Measurements from ENCODE around the gene LTBP2. TPM values are rescaled to one million over a fixed set of nuclear protein-coding genes. Genes with fewer than 3 reads are reported as not detected.

The LTBP2 gene
- total and polyA plus RNA-seq, 2 experiments from 2014 or later: 73.5 to 456 TPM

DNA sequence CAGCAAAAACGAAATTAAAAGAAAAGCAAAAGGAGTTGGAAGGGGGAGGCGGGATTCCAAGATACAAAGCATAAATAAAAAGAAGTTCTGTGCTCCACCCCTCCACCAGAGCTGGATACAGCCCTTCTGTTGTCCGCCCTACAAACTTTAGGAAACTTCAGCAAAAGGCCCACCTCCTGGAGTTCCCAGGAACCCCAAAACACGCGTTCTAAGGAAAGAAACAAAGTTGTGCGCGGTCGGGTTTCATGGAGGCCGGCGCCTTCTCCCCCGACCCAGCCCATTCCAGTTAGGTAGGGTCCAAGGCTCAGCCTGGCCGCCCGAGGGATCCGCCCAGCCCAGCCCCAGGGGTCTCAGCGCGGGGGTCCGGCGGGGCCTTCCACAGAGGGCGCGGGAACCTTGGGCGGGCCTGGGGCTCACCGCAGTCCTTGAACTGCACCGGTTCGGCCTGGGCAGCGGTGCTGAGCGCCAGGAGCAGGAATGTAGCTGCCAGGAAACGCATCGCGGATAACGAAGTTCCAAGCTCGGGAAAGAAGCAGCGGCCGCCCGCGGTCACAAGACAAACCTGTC lies 119.2 kb downstream of the LTBP2 start, which contains the start of gene NPC2:
Gene NPC2, minus strand, starts transcription at position 530 of the 567 bp plus-strand sequence. Its CDS starts 31 bp downstream, at position 499.
- Histone ChIP-seq H3K27ac (peak within 1 kb of the TSS; percentile 67), H3K36me3 (ENCODE audit: low read depth) (no peaks in the 10 kb centered on the region), H3K9me2 (ENCODE audit: insufficient read depth) (no peaks in the 10 kb centered on the region), H3F3A (ENCODE audit: insufficient read depth) (peaks cover 50% of the 10 kb centered on the region), H3K9me3 (ENCODE audit: low read depth) (no peaks in the 10 kb centered on the region), H3K9ac (peak within 1 kb of the TSS; percentile 93), H3K27me3 (replicated peaks; ENCODE audit: insufficient read depth) (no peaks in the 10 kb centered on the region), H3K4me2 (ENCODE audit: unreplicated experiment) (peak within 1 kb of the TSS; percentile 99), H3K4me3 (peak within 1 kb of the TSS; percentile 99), H2AFZ (peak within 1 kb of the TSS; percentile 97), H3K4me1 (ENCODE audit: insufficient read depth) (peaks cover 25% of the 10 kb centered on the region), H3K79me2 (ENCODE audit: insufficient read depth) (peaks cover 12% of the 10 kb centered on the region), H4K20me1 (ENCODE audit: insufficient read depth) (no peaks in the 10 kb centered on the region)
- WGBS, 2 experiments (ENCODE audit: low coverage in 1 of 2, low lambda C conversion rate in 2 of 2, missing lambda C conversion rate in 2 of 2): 2% methylated on average over 35 of the region's 35 CpGs
- in situ Hi-C loops (cut with MboI): no loop called here
- no peak for TF ChIP-seq EZH2phosphoT487 (IDR thresholded peaks at IDR 0.05; ENCODE audit: insufficient read depth, low read depth)
- no peak for TF ChIP-seq EZH2 (IDR thresholded peaks at IDR 0.05; ENCODE audit: insufficient read depth, poor library complexity, severe bottlenecking)
- DNase-seq: peak; percentile 47

DNA sequence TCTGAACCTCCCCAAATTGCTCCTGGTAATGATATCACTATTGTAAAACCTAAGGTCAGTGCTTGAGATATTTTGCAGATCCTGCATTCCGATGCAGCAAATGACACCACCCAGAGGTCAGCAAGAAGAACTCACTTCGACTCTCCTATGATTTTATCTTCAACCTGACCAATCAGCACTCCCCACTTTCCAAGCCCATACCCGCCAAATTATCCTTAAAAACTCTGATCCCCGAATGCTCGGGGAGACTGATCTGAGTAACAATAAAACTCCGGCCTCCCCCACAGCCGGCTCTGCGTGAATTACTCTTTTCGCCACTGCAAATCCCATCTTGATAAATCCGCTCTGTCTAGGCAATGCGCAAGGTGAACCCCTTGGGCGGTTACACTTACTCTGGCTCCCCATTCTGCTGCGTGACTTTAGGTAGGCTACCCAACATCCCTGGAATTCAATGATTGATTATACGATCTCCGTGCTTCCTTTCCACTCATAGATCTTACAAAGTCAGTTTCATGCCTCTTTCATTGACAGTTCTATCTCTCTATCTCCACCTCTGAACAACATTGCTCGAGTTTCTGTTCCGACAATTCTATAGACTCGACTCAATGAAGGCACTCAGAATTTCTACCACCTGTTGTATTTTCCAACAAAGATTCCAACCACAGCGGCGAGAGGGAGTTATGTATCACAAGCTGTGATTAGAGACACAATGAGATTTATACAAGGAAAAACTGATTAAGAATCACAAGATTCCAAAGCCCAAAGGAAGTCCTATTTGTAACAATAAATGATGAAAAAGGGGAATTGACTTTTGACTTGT lies 119.9 kb downstream of the LTBP2 start:
- Histone ChIP-seq H3K4me2 (ENCODE audit: unreplicated experiment) (peak overlapping the region; percentile 99), H4K20me1 (ENCODE audit: insufficient read depth) (no peaks in the 10 kb centered on the region), H3K27ac (peak overlapping the region; percentile 67), H2AFZ (peak overlapping the region; percentile 93), H3F3A (ENCODE audit: insufficient read depth) (peaks cover 47% of the 10 kb centered on the region), H3K9me2 (ENCODE audit: insufficient read depth) (no peaks in the 10 kb centered on the region), H3K4me3 (peak overlapping the region; percentile 88), H3K4me1 (ENCODE audit: insufficient read depth) (peaks cover 26% of the 10 kb centered on the region), H3K79me2 (ENCODE audit: insufficient read depth) (peaks cover 12% of the 10 kb centered on the region), H3K9ac (peak overlapping the region; percentile 89), H3K27me3 (replicated peaks; ENCODE audit: insufficient read depth) (no peaks in the 10 kb centered on the region), H3K36me3 (ENCODE audit: low read depth) (no peaks in the 10 kb centered on the region), H3K9me3 (ENCODE audit: low read depth) (no peaks in the 10 kb centered on the region)
- in situ Hi-C loops (cut with MboI): no loop called here
- peak; percentile 64 for DNase-seq
- no peak for TF ChIP-seq EZH2 (IDR thresholded peaks at IDR 0.05; ENCODE audit: insufficient read depth, poor library complexity, severe bottlenecking)
- TF ChIP-seq EZH2phosphoT487 (IDR thresholded peaks at IDR 0.05; ENCODE audit: insufficient read depth, low read depth): no peak
- 2 to 4% methylated on average over 20 of the region's 20 CpGs for WGBS, 2 experiments (ENCODE audit: low coverage in 1 of 2, low lambda C conversion rate in 2 of 2, missing lambda C conversion rate in 2 of 2)

DNA sequence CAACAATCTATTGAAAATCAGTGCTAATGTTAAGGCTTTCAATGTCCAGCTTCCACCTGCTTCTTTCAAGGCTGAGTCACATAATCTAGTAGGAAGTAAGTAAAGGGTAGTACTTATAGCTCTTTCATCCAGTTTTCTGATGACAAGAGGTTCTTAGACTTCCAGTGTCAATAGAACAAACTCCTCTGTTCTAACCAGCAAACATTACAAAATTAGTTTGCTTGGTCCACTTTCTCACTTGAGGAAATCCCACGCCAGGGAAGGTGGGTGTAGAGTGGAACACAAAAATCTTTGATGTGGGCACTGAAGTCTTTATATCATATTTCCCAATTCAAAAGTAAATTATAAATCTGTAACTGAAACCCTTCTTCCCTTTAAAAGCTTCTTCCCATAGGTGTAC lies 121.6 kb downstream of the LTBP2 start:
- Histone ChIP-seq H3K27me3 (replicated peaks; ENCODE audit: insufficient read depth) (no peaks in the 10 kb centered on the region), H3K27ac (no peak overlapping the region), H3K9me3 (ENCODE audit: low read depth) (no peaks in the 10 kb centered on the region), H3K9ac (no peak overlapping the region), H4K20me1 (ENCODE audit: insufficient read depth) (no peaks in the 10 kb centered on the region), H3K4me2 (ENCODE audit: unreplicated experiment) (no peak overlapping the region), H3K9me2 (ENCODE audit: insufficient read depth) (no peaks in the 10 kb centered on the region), H3K4me3 (no peak overlapping the region), H3K79me2 (ENCODE audit: insufficient read depth) (peaks cover 12% of the 10 kb centered on the region), H2AFZ (no peak overlapping the region), H3F3A (ENCODE audit: insufficient read depth) (peaks cover 32% of the 10 kb centered on the region), H3K4me1 (ENCODE audit: insufficient read depth) (peaks cover 32% of the 10 kb centered on the region), H3K36me3 (ENCODE audit: low read depth) (no peaks in the 10 kb centered on the region)
- TF ChIP-seq EZH2phosphoT487 (IDR thresholded peaks at IDR 0.05; ENCODE audit: insufficient read depth, low read depth) (no peak), EZH2 (IDR thresholded peaks at IDR 0.05; ENCODE audit: insufficient read depth, poor library complexity, severe bottlenecking) (no peak)
- no peak for DNase-seq
- 96 to 97% methylated on average over 1 of the region's 1 CpG for WGBS, 2 experiments (ENCODE audit: low coverage in 1 of 2, low lambda C conversion rate in 2 of 2, missing lambda C conversion rate in 2 of 2)
- in situ Hi-C loops (cut with MboI): no loop called here

DNA sequence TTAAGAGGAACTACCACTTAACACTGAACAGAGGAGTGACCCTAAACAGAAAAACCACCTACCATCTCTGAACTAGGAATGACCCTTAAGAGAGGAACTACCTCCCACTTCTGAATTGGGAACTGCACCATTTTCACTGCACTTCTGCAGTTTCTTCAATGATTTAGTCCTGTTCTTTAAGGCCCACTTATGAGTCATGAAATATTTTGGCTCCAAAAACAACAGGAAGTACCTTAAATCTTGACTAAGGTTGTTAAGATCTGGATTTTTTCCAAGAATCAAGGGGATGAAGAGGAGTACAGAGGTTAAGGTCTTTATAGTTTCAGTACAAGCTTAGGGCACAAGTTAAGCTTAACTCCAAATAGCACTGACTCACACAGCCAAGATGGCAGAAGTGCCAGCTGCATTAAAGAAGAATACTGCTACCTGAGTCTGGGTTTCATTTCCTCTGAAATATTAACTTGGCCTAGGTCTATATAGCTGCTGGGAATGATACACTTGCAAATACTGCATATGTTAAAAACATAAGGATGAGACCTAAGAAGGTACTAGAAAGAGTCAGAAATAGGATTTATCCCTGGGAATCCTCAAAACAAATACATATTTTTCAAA lies 123.1 kb downstream of the LTBP2 start:
- Histone ChIP-seq H3K9me2 (ENCODE audit: insufficient read depth) (no peaks in the 10 kb centered on the region), H3K9me3 (ENCODE audit: low read depth) (no peaks in the 10 kb centered on the region), H4K20me1 (ENCODE audit: insufficient read depth) (no peaks in the 10 kb centered on the region), H3K4me3 (no peak overlapping the region), H3K27me3 (replicated peaks; ENCODE audit: insufficient read depth) (no peaks in the 10 kb centered on the region), H2AFZ (no peak overlapping the region), H3K27ac (peak overlapping the region; percentile 1; the same call in 1 of the 2 replicates), H3K36me3 (ENCODE audit: low read depth) (no peaks in the 10 kb centered on the region), H3K4me2 (ENCODE audit: unreplicated experiment) (peak overlapping the region; percentile 9), H3F3A (ENCODE audit: insufficient read depth) (peaks cover 22% of the 10 kb centered on the region), H3K9ac (no peak overlapping the region), H3K4me1 (ENCODE audit: insufficient read depth) (peaks cover 23% of the 10 kb centered on the region), H3K79me2 (ENCODE audit: insufficient read depth) (peaks cover 7% of the 10 kb centered on the region)
- in situ Hi-C loops (cut with MboI): no loop called here
- DNase-seq: peak; percentile 47
- TF ChIP-seq EZH2phosphoT487 (IDR thresholded peaks at IDR 0.05; ENCODE audit: insufficient read depth, low read depth) (no peak), EZH2 (IDR thresholded peaks at IDR 0.05; ENCODE audit: insufficient read depth, poor library complexity, severe bottlenecking) (no peak)
